AML-193 (cell line): ENCODE data around the gene KIF15.
A peak's percentile ranks its signal among the peaks of the same experiment; 100 is the strongest.
"Not testable (repeated sequence)": the region's sequence is repeated elsewhere in the genome, so short reads cannot be mapped to it uniquely, and the experiment has no call there.

Experiments
- DNase-seq, 2 experiments: peaks; one replicate each; lab custom pipeline; 2025; lab: John Stamatoyannopoulos, UW

KIF15 gene

GRCh38 chr3:44827196-44827595, 65.6 kb downstream of the KIF15 start:
- no peak for DNase-seq

GRCh38 chr3:44831232-44831631, 69.6 kb downstream of the KIF15 start:
- no peak for DNase-seq

GRCh38 chr3:44832032-44832431, 70.4 kb downstream of the KIF15 start:
- no peak for DNase-seq

- no peak for DNase-seq
Measured at GRCh38 chr3:44832965-44833364, 71.4 kb downstream of the KIF15 start.

GRCh38 chr3:44833394-44833793, 71.8 kb downstream of the KIF15 start:
- no peak for DNase-seq

GRCh38 chr3:44835684-44836083, 74.1 kb downstream of the KIF15 start:
- no peak for DNase-seq

GRCh38 chr3:44842376-44842775, 80.8 kb downstream of the KIF15 start:
- DNase-seq: no peak

- no peak for DNase-seq
Measured at GRCh38 chr3:44845528-44846520, 84.2 kb downstream of the KIF15 start.

GRCh38 chr3:44848634-44849033, 87.0 kb downstream of the KIF15 start:
- DNase-seq: no peak

- DNase-seq: not testable (repeated sequence)
Measured at GRCh38 chr3:44856663-44857062, 95.1 kb downstream of the KIF15 start.

GRCh38 chr3:44860117-44860516, 98.5 kb downstream of the KIF15 start:
- no peak for DNase-seq

GRCh38 chr3:44861412-44862225, 100.0 kb downstream of the KIF15 start, which contains the start of gene TMEM42:
TSS of gene TMEM42 (plus strand) at chr3:44861912. CDS start at chr3:44861925, 13 bp downstream.
- peak; percentile 79 for DNase-seq

- DNase-seq: peak; percentile 31 to 57
Measured at GRCh38 chr3:44862226-44862637, 100.6 kb downstream of the KIF15 start.

- no peak for DNase-seq
Measured at GRCh38 chr3:44865272-44866035, 103.9 kb downstream of the KIF15 start.

- DNase-seq: no peak
Measured at GRCh38 chr3:44867421-44868111, 106.0 kb downstream of the KIF15 start.

GRCh38 chr3:44870375-44871061, 108.9 kb downstream of the KIF15 start:
- no peak for DNase-seq

GRCh38 chr3:44874308-44874707, 112.7 kb downstream of the KIF15 start, which contains the start of gene TGM4:
TSS of gene TGM4 (plus strand) at chr3:44874608. CDS start at chr3:44874679, 71 bp downstream.
- DNase-seq: no peak

GRCh38 chr3:44875596-44875995, 114.0 kb downstream of the KIF15 start:
- no peak for DNase-seq

- DNase-seq: no peak
Measured at GRCh38 chr3:44877333-44877732, 115.7 kb downstream of the KIF15 start.

- no peak for DNase-seq
Measured at GRCh38 chr3:44880284-44880683, 118.7 kb downstream of the KIF15 start.
